ENCODE results near the gene PDP2. TPM values are rescaled to one million over a fixed set of nuclear protein-coding genes. Genes with fewer than 3 reads are reported as not detected.

The PDP2 gene
- total and polyA plus RNA-seq, 10 donors = 1.0 to 9.6 (median 5.6) TPM

DNA sequence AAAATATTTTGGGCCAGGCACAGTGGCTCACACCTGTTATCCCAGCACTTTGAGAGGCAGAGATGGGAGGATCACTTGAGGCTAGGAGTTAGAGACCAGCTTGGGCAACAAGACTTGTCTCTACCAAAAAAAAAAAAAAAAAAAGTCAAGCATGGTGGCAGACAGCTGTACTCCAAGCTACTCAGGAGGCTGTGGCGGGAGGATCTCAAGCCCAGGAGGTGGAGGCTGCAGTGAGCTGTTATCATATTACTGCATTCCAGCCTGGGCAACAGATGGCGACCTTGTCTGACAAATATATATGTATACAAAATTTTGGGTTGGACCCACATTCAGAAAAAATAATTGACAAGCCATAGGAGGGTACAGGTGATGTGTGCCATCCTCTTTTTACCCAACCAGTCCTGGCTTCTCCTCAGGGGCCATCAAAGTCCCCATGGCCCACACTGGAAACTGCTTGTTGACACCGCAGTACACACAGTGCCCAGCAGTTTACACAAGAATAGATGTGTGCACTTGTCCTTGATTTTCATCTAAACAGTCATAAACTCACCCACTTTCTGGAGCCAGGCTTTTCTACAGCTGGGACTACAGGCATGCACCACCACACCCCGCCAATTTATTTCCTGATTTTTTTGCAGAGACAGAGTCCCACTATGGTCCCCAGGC lies 56.7 kb downstream of the PDP2 start:
- H3K4me3 ChIP-seq = no peak overlapping the region
- no peaks in the 10 kb centered on the region for H3K27me3 ChIP-seq (replicated peaks in 1 of 7)
- WGBS, 5 donors = 75 to 95% (median 92%) methylated on average over 4 of the region's 4 CpGs
- peaks cover 31 to 64% (median 48%) of the 10 kb centered on the region in 6 donors for H3K4me1 ChIP-seq
- no peak for DNase-seq
- TF ChIP-seq, protein P1, sequence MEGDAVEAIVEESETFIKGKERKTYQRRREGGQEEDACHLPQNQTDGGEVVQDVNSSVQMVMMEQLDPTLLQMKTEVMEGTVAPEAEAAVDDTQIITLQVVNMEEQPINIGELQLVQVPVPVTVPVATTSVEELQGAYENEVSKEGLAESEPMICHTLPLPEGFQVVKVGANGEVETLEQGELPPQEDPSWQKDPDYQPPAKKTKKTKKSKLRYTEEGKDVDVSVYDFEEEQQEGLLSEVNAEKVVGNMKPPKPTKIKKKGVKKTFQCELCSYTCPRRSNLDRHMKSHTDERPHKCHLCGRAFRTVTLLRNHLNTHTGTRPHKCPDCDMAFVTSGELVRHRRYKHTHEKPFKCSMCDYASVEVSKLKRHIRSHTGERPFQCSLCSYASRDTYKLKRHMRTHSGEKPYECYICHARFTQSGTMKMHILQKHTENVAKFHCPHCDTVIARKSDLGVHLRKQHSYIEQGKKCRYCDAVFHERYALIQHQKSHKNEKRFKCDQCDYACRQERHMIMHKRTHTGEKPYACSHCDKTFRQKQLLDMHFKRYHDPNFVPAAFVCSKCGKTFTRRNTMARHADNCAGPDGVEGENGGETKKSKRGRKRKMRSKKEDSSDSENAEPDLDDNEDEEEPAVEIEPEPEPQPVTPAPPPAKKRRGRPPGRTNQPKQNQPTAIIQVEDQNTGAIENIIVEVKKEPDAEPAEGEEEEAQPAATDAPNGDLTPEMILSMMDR (IDR thresholded peaks at IDR 0.05 in 8 of 11, conservative IDR thresholded peaks at IDR 0.05 in 3 of 11) = no peak
- no peak for TF ChIP-seq POLR2AphosphoS5 (IDR thresholded peaks at IDR 0.05)
- TF ChIP-seq POLR2A (IDR thresholded peaks at IDR 0.05) = no peak
- peak overlapping the region in 1 of 8 donors; percentile 1 for H3K27ac ChIP-seq
- H3K36me3 ChIP-seq = peaks cover 0 to 64% (median 41%) of the 10 kb centered on the region in 6 donors
- no peaks in the 10 kb centered on the region for H3K9me3 ChIP-seq
- intact Hi-C loops (cut with DNase I; ENCODE audit: low total_unique reads) = no loop called here

DNA sequence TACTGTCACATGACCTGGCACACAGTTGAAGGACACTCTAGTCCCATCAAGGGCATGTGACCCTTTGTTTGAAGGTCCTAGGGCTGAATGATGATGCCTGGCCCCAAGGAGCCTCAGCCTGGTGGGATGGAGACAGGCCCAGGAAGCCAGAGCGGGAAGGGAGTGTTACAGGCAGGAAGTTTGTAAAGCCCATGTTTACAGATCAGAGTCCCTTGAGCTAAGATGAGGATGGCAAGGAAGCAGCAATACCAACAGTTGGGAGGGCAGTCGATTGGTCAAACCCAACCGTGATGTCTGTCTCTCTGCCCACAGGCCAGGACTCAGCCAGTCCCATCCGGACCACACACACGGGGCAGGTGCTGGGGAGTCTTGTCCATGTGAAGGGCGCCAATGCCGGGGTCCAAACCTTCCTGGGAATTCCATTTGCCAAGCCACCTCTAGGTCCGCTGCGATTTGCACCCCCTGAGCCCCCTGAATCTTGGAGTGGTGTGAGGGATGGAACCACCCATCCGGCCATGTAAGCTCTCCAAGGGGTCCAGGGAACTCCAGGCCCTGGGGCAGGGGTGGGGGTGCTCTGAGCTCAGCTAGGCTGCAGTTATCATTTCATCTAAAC lies 57.5 kb downstream of the PDP2 start:
- H3K27me3 ChIP-seq (replicated peaks in 1 of 7) = no peaks in the 10 kb centered on the region
- H3K36me3 ChIP-seq = peaks cover 0 to 64% (median 44%) of the 10 kb centered on the region in 6 donors
- no peak for TF ChIP-seq POLR2AphosphoS5 (IDR thresholded peaks at IDR 0.05)
- TF ChIP-seq, protein P1 (IDR thresholded peaks at IDR 0.05 in 8 of 11, conservative IDR thresholded peaks at IDR 0.05 in 3 of 11) = no peak
- no peak for TF ChIP-seq POLR2A (IDR thresholded peaks at IDR 0.05)
- intact Hi-C loops (cut with DNase I; ENCODE audit: low total_unique reads) = no loop called here
- H3K27ac ChIP-seq = peak overlapping the region in 1 of 8 donors; percentile 1
- H3K4me3 ChIP-seq = no peak overlapping the region
- DNase-seq = no peak
- H3K9me3 ChIP-seq = no peaks in the 10 kb centered on the region
- 88 to 93% (median 92%) methylated on average over 10 of the region's 10 CpGs for WGBS, 5 donors
- peaks cover 24 to 56% (median 40%) of the 10 kb centered on the region in 6 donors for H3K4me1 ChIP-seq

DNA sequence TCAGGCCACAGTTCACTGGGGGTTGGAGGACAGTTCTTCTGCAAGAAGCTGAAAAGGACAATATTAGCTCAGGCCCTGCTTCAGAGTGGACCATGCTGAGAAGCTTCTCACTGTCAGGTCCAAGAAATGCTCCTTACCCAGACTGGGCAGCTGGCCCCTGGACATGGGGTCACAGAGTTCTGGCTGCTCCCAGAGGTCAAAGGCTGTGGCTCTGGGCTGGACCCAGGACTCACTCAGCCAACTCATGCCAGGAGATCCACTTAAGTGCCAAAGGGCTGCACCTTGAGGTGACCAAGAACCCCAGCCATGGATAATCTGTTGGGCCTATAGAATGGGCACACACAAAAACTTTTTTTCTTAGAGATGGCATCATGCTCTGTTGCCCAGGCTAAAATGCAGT lies 59.1 kb downstream of the PDP2 start:
- TF ChIP-seq, protein P1 (IDR thresholded peaks at IDR 0.05 in 8 of 11, conservative IDR thresholded peaks at IDR 0.05 in 3 of 11) = no peak
- TF ChIP-seq POLR2AphosphoS5 (IDR thresholded peaks at IDR 0.05) = no peak
- TF ChIP-seq POLR2A (IDR thresholded peaks at IDR 0.05) = no peak
- Histone ChIP-seq H3K9me3 (no peaks in the 10 kb centered on the region), H3K4me3 (no peak overlapping the region), H3K36me3 (peaks cover 0 to 78% (median 56%) of the 10 kb centered on the region in 6 donors), H3K4me1 (peaks cover 16 to 45% (median 31%) of the 10 kb centered on the region in 6 donors), H3K27me3 (replicated peaks in 1 of 7) (no peaks in the 10 kb centered on the region), H3K27ac (no peak overlapping the region)
- no peak for DNase-seq
- intact Hi-C loops (cut with DNase I; ENCODE audit: low total_unique reads) = no loop called here

DNA sequence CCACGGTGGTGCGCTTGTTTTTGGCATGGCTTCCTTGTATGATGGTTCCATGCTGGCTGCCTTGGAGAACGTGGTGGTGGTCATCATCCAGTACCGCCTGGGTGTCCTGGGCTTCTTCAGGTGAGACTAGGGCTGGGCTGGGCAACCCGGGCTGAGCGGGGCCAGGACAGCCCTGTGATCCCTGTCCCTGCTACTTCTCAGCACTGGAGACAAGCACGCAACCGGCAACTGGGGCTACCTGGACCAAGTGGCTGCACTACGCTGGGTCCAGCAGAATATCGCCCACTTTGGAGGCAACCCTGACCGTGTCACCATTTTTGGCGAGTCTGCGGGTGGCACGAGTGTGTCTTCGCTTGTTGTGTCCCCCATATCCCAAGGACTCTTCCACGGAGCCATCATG lies 59.9 kb downstream of the PDP2 start:
- Histone ChIP-seq H3K4me1 (peaks cover 15 to 42% (median 28%) of the 10 kb centered on the region in 6 donors), H3K27ac (no peak overlapping the region), H3K9me3 (no peaks in the 10 kb centered on the region), H3K27me3 (replicated peaks in 1 of 7) (no peaks in the 10 kb centered on the region), H3K4me3 (no peak overlapping the region), H3K36me3 (peaks cover 0 to 79% (median 56%) of the 10 kb centered on the region in 6 donors)
- intact Hi-C loops (cut with DNase I; ENCODE audit: low total_unique reads) = no loop called here
- 95 to 98% (median 97%) methylated on average over 14 to 16 of the region's 16 CpGs for WGBS, 5 donors
- TF ChIP-seq POLR2AphosphoS5 (IDR thresholded peaks at IDR 0.05) (peak in 1 of 3 donors; percentile 14), POLR2A (IDR thresholded peaks at IDR 0.05) (no peak)
- TF ChIP-seq, protein P1 (IDR thresholded peaks at IDR 0.05 in 8 of 11, conservative IDR thresholded peaks at IDR 0.05 in 3 of 11) = no peak
- no peak for DNase-seq
